GM12892 (cell line): Measurements from ENCODE around the gene KCNMA1.

Experiments
- DNase-seq: peaks from one replicate; pipeline ENCODE4 v3.0.0; 2011; ENCODE audit not compliant: insufficient read length
- FAIRE-seq: peaks from 2 replicates; lab custom pipeline; 2011; peaks lifted over from hg19 to GRCh38; lab: Jason Lieb, UNC
- POLR2A ChIP-seq: IDR thresholded peaks from 2 replicates; pipeline ENCODE4 v1.6.1; 2011; ENCODE audit warnings: low read depth, low read length, control low read depth
- POLR2AphosphoS5 ChIP-seq: IDR thresholded peaks from 2 replicates; pipeline ENCODE4 v1.6.1; 2011; ENCODE audit warnings: low read depth, low read length, control low read depth
- TAF1 ChIP-seq: IDR thresholded peaks from 2 replicates; pipeline ENCODE4 v1.6.1; 2011; ENCODE audit warnings: low read depth, mild to moderate bottlenecking, control low read depth, low read length, borderline replicate concordance

The KCNMA1 gene

DNA sequence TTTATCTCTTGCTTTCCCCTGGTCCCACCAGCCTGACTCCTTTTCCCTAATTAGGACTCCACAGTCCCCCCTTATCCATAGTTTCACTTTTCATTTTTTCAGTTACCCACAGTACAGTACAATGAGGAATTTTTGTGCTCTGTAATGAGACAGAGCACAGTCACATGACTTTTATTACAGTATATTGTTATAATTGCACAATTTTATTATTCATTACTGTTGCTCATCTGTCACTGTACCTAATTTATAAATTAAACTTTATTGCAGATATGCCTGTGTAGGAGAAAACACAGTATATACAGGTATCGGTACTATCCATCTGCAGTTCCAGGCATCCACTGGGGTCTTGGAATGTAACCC is 125.4 kb downstream of the KCNMA1 start:
- FAIRE-seq (no peak), DNase-seq (no peak)
- TF ChIP-seq POLR2AphosphoS5 (no peak), POLR2A (no peak), TAF1 (no peak)

DNA sequence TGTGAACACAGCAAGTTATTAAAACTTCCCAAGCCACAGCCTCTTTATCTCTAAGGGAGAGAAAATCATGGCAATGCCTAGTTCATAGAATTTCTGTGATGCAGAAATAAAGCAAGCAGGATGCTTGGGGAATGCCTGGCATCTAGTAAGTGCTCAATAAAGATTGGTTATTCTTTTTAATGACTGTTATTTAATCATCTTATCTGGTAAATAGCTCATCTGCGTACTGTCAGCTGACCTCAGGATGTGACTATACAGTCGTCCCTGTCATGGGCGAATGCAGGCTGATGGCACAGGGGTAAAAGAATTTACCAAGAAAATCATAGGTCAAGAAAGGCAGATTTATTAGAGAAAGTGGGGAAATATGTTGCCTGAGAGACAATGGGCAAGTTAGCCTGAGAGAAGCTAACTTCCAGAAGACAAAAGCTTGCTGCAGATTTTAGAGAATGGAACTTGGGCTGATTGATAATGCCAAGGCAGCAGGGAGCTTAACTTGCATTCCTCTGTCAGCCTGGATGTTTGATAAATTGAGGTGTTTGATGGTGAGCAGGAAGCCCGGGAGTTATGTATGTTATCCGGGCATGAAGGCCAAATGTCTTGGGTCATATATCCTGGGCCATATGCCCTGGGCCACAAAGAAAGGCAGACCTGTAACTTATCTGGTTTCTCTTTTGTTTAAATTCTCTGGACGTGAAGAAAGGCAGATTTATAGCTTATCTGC is 126.0 kb downstream of the KCNMA1 start:
- FAIRE-seq (peak; percentile 70), DNase-seq (no peak)
- TF ChIP-seq POLR2A (no peak), POLR2AphosphoS5 (no peak), TAF1 (no peak)

DNA sequence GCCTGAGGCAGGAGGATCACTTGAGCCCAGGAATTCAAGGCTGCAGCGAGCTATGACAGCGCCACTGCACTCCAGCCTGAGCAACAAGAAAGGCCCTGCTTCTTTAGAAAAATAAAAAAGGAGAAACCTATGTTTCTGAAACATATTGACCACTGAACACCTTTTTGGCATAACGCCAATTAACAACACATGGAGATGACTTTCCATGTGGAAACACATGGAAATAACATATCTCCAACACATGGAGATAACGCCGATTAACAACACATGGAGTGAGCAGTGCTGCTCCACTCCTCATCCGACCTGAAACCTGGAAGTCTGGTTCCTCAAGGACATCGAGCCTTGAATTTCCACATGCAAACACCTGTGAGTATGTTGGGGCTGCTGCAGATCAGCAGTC is 126.9 kb downstream of the KCNMA1 start:
- FAIRE-seq = no peak
- DNase-seq = no peak
- TF ChIP-seq POLR2A (no peak), POLR2AphosphoS5 (no peak), TAF1 (no peak)

DNA sequence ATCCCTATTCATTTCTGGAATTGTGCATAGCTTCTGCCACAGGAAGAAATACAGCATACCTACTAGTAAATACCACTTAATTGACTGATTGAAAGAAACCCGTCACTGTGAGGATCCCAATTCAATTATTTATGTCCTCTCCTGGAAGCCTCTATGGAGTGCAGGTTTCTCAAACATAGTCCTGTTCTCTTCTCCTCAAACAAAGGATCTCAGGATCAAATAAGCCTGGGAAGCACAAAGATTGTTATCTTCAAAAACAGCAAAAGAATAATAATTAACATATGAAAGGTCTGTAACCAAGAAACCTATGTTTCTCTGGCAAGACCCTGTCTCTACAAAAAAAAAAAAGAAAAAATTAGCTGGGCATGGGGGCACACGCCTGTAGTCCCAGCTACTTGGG is 127.3 kb downstream of the KCNMA1 start:
- DNase-seq = no peak
- no peak for FAIRE-seq
- TF ChIP-seq POLR2A (no peak), POLR2AphosphoS5 (no peak), TAF1 (no peak)

DNA sequence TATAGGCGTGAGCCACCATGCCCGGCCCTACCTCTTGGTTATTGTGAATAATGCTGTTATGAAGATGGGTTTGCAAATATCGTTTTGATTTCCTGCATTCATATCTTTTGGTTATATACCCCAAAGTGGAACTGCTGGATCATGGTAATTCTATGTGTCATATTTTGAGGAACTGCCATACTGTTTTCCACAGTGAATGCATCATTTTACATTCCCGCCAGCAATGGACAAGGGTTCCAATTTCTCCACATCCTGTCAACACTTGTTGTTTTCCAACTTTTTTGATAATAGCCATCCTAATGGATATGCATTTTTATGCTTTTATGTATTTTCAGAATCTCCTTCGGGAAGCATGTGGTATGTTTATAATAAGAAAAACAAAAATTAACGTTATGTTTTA is 128.2 kb downstream of the KCNMA1 start:
- no peak for DNase-seq
- FAIRE-seq = no peak
- TF ChIP-seq POLR2AphosphoS5 = no peak
- no peak for TF ChIP-seq POLR2A
- no peak for TF ChIP-seq TAF1

DNA sequence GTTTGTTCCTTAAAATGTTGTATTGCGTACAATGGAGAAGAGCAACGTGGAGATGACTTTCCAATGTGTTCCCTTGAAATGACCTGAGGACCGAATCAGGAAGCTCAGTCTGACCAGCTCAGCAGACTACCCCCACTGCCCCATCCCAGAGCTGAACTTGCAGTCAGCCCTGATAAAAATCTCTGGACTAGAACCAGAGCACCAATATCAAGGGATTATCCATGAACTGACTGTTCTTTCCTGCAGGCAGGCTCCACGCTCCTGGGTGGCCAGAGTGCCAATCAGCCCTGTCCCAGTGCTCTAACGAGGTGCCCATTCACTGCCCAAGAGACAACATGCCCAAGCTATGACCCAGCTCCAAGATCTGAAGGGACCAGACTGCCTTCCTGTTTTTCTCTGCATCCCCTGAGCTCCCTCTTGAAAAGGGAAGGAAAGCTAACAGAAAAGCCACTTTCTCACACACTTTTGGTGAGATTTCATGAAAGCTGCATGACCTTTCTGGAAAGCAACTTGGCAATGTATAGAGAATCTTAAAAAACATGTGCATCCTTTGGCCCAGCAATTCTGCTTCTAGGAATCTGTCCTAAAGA is 130.2 kb downstream of the KCNMA1 start:
- peak; percentile 14 for FAIRE-seq

DNA sequence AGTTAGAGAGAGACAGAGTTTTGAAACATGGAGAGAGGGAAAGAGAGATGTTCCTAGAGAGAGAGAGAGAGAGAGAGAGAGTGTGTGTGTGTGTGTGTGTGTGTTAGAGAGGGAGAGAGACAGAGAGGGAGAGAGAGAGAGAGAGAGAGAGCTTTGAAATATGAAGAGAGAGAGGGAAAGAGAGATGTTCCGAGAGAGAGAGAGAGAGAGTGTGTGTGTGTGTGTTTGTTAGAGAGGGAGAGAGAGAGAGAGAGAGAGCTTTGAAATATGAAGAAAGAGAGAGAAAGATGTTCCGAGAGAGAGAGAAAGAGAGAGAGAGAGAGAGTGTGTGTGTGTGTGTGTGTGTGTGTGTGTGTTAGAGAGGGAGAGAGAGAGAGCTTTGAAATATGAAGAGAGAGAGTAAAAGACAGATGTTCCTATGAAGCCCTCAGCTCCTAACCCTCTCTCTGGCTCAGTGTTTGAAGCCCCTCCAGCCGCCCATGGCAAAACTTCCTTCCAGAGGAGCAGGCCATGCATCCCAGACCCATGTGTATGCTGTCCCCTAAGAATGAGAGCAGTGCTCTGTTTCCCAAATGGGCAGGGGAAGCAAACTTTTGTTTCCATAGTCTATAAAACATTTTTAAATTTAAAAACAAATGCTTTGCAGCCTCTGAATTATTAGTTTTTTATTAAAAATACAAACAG is 130.9 kb downstream of the KCNMA1 start:
- FAIRE-seq (no peak), DNase-seq (no peak)
- TF ChIP-seq POLR2A (no peak), POLR2AphosphoS5 (no peak), TAF1 (no peak)

More for the DNA sequence above, 130.2 kb downstream of the KCNMA1 start:
- TF ChIP-seq POLR2AphosphoS5 (no peak), TAF1 (no peak), POLR2A (no peak)
- DNase-seq = no peak

DNA sequence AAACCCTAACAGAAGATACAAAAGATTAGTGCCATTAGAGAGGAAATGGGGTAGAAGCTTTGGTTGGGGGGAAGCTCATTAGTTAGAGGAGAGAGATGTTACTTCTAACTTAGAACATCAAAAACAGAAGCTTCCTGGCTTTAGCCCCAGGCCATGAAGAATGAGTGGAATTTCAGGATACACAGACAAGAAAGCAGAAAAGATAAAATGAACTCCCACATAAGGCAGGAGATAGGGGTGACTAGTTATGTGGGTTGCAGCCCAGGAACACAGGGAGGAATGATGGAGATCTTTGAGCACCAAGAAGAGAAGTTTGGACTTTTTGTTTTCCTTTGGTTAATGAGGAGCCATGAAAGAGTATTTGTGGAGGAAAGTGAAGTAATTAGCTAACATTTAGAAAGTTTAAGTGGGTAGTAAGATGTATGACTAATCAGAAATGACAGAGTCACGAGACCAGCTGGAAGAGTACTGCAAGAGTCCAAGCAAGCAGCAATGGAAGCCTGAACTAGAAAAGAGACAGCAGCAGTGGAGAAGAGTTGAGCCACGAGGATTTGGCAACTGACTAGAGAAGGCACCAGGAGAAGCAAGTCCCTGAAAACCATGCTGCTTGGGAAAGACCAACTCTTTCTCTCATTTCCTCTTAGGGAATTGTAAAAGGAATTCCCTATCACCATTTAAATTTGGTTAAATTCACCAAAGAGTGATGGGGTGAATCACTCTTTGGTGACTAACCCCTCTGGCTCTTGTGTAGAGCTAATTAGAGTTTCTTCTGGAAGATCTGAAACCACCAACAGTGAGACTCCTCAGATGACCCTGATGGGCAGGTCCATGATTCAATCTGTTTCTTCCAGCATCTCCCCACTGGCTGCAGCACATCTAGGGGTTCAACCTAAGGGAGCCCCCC is 131.9 kb downstream of the KCNMA1 start:
- TF ChIP-seq POLR2A = no peak
- no peak for TF ChIP-seq POLR2AphosphoS5
- TF ChIP-seq TAF1 = no peak
- no peak for DNase-seq
- FAIRE-seq = peak; percentile 61

DNA sequence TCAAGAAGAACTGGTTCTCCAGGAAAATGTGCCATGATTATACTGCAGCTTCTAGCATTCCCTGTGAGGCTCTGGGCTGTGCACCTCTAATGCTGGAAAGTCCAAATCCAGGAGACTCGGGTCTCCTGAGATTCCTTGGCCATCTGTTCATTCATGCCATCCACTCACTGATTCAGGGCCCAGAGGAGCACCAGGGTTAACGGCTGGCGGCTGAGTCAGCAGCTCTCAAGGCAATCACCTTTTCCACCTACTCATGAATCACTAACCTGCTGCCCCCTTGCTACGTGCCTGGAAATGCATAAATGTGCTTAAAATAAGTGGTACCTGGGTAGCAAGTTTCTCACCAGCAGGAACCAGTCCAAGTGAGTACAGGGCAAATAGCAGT is 132.7 kb downstream of the KCNMA1 start:
- DNase-seq = no peak
- peak; percentile 53 for FAIRE-seq
- TF ChIP-seq POLR2A = no peak
- no peak for TF ChIP-seq POLR2AphosphoS5
- no peak for TF ChIP-seq TAF1

DNA sequence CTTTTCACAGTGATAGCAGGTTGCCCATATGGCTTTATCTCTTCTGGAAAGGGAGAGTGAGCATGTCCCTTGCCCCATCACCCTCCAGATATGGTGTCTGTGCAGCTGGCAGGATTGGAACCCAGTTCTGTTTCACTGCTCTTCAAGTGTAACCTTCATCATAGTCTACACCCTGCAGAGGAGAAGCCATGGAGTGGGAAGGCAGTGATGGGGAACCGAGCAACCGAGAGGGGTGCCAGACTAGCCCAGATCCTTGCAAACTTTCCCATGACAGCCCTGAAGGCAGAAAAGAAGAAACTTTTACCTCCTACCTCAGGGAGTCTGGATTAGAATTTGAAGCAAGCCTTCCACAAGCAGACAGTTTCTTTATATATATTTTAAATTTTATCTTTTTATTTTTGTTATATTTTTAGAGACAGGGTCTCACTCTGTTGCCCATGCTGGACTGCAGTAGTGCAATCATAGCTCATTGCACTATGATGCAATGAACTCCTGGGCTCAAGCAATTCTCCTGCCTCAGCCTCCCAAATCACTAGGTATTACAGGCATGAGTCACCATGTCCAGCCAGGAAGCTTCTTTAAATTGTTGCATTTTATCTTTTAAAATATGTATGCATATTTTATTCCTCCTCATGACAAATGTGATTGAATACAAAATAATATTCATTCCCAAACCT is 133.3 kb downstream of the KCNMA1 start:
- FAIRE-seq (no peak), DNase-seq (no peak)
- no peak for TF ChIP-seq POLR2A
